Fibroblast of skin of abdomen (primary cell): ENCODE results near the gene AP1S1.

Experiments
- DNase-seq: peaks from one replicate; pipeline ENCODE4 v3.0.0-alpha.2; 2013

Gene AP1S1

GRCh38 chr7:101159696-101160674, 5.7 kb downstream of the AP1S1 start:
- no peak for DNase-seq

- DNase-seq = no peak
These were observed 6.6 kb downstream of the AP1S1 start for GRCh38 chr7:101160910-101161309.

GRCh38 chr7:101161692-101162471, 7.6 kb downstream of the AP1S1 start:
- no peak for DNase-seq

GRCh38 chr7:101162551-101163278, 8.4 kb downstream of the AP1S1 start:
- peak; percentile 49 for DNase-seq

- no peak for DNase-seq
These were observed 9.2 kb downstream of the AP1S1 start for GRCh38 chr7:101163279-101164070.

GRCh38 chr7:101164071-101164840, 10.0 kb downstream of the AP1S1 start:
- peak; percentile 52 for DNase-seq

GRCh38 chr7:101165075-101165957, 11.0 kb downstream of the AP1S1 start, which contains the start of gene VGF:
Gene VGF, minus strand, starts transcription at chr7:101165569. Its CDS starts 726 bp downstream, at chr7:101164843.
- peak; percentile 96 for DNase-seq

- no peak for DNase-seq
These were observed 11.8 kb downstream of the AP1S1 start for GRCh38 chr7:101165958-101166647.

GRCh38 chr7:101166648-101166908, 12.3 kb downstream of the AP1S1 start:
- no peak for DNase-seq

GRCh38 chr7:101166909-101167644, 12.8 kb downstream of the AP1S1 start:
- DNase-seq = peak; percentile 81

- DNase-seq = no peak
These were observed 13.6 kb downstream of the AP1S1 start for GRCh38 chr7:101167645-101168411.

- DNase-seq = no peak
These were observed 14.3 kb downstream of the AP1S1 start for GRCh38 chr7:101168412-101169049.

- DNase-seq = no peak
These were observed 15.0 kb downstream of the AP1S1 start for GRCh38 chr7:101169110-101169837.

GRCh38 chr7:101169838-101170551, 15.7 kb downstream of the AP1S1 start:
- peak; percentile 58 for DNase-seq

GRCh38 chr7:101170617-101171441, 16.6 kb downstream of the AP1S1 start:
- DNase-seq = no peak
